K562 (cell line): Measurements from ENCODE around the gene VKORC1. TPM values are rescaled to one million over a fixed set of nuclear protein-coding genes. Genes with fewer than 3 reads are reported as not detected.

ENCODE experiments used
- ADNP ChIP-seq: fragments of 200-800 bp; sonication (Bioruptor generic); IDR thresholded peaks from 2 replicates; pipeline ENCODE4 v1.6.1; 2016; ENCODE audit warnings: missing genetic modification characterization, missing compliant biosample characterization
- BRF1 ChIP-seq: IDR thresholded peaks from 3 replicates; pipeline ENCODE4 v1.6.1; 2011; ENCODE audit warnings: borderline replicate concordance, mild to moderate bottlenecking; ENCODE audit not compliant: insufficient read length; ENCODE audit errors: extremely low read depth
- NCOA1 ChIP-seq: fragments of 450-650 bp; IDR thresholded peaks from 2 replicates; pipeline ENCODE4 v1.6.1; 2016; ENCODE audit warnings: low read depth
- PHTF2 ChIP-seq: fragments of 250-450 bp; sonication (Bioruptor Pico); IDR thresholded peaks from 2 replicates; pipeline ENCODE4 v1.5.0; 2021; ENCODE audit warnings: mild to moderate bottlenecking
- SIX5 ChIP-seq, 2 experiments: IDR thresholded peaks; 2 replicates each; pipeline ENCODE4 v1.6.1; 2011; ENCODE audit warnings: low read length in 2 of 2, borderline replicate concordance in 1 of 2, low read depth in 1 of 2, mild to moderate bottlenecking in 1 of 2, moderate library complexity in 1 of 2; ENCODE audit not compliant: insufficient read depth in 1 of 2
- polyA plus RNA-seq, 8 experiments: library from polyadenylated mRNA; depleted of rRNA in 4 of 8; stranded (reverse) in 5 of 8; unstranded in 3 of 8; fragments of >200 nt; fragmentation: Nextera tagmentation in 2 of 8; fragmentation: Illumina TruSeq in 1 of 8; extraction: Ambion mirVana in 2 of 8; extraction: Trizol in 1 of 8; gene quantifications; 2 replicates each; pipeline versions ENCODE4 v1.2.1 to v1.2.3, GENCODE V29; 2011 to 2014; ENCODE audit warnings: inconsistent platforms in 1 of 8, missing spikeins in 1 of 8
- total RNA-seq, 7 experiments: library from RNA; depleted of rRNA in 6 of 7; stranded (reverse); fragments of >200 nt in 6 of 7; fragmentation: Illumina TruSeq in 2 of 7; extraction: Trizol in 2 of 7; gene quantifications; 2 replicates each; pipeline versions ENCODE4 v1.2.1 to v1.2.3, GENCODE V29; 2011 to 2021; ENCODE audit warnings: low replicate concordance in 1 of 7
- TF ChIP-seq, protein P1 (sequence below), 2 experiments: fragments of 450-650 bp in 1 of 2; sonication (generic) in 1 of 2; formaldehyde crosslinking in 1 of 2; IDR thresholded peaks; 2 replicates each; pipeline versions ENCODE4 v1.7.1 to v1.9.0; 2016 to 2022; ENCODE audit warnings: inconsistent platforms in 1 of 2, mild to moderate bottlenecking in 1 of 2, missing genetic modification reagents in 1 of 2
- TF ChIP-seq, protein P2 (sequence below): fragments of 250-450 bp; sonication (Bioruptor Pico); IDR thresholded peaks from 2 replicates; pipeline ENCODE4 v1.5.0; 2021; ENCODE audit warnings: mild to moderate bottlenecking, moderate library complexity
- TF ChIP-seq, protein P3 (sequence below): fragments of 250-450 bp; sonication (Bioruptor Pico); IDR thresholded peaks from 2 replicates; pipeline ENCODE4 v1.5.0; 2021
- TF ChIP-seq, protein P4 (sequence below): fragments of 450-650 bp; IDR thresholded peaks from 2 replicates; pipeline ENCODE4 v1.6.1; 2016; ENCODE audit warnings: missing biosample characterization, missing genetic modification characterization

The VKORC1 gene
- total and polyA plus RNA-seq, 9 of the 15 experiments (the other 6 are each of a cell fraction or from before 2014, with no cell fraction given): 30.0 to 119 (median 62.1) TPM

DNA sequence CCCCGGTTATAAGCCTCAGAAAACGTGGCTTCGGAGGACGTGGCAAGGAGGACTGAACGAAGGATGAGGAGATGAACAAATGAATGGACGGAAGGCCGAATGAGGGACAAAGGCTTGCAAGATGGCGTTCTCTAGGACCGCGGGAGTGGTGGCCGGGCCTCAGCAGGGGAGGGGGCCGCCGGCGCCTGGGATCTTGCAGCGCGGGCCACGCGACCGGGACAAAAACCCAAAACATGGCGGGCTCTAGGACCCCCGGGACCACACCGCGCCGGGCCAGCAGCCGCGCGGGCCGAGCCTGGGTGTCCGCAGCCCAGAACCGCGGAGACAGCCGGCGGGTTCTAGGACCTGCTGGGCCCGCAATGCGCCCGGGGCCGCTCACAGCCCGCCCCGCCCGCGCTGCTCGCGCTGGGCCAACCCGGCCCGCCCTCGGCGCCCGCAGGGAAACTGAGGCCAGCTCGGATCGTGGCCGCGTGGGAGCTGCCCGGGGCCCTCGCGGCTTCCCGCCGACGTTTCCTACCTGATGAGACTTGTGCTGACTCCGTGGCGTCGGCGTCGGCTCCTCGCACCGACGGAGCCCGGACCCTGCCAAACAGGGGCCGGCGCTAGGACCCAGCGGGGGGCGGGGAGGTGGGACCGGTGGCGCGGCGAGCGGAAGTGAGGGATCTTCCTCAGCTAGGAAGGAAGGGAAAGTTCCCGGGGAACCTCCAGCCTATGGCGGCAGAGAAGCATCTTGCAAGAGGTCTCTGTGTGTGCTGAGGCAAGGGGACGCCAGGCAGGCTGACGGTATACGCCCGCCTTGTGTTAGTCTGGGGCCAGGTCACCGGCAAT lies 21.2 kb downstream of the VKORC1 start (continued):
- TF ChIP-seq, protein P1, sequence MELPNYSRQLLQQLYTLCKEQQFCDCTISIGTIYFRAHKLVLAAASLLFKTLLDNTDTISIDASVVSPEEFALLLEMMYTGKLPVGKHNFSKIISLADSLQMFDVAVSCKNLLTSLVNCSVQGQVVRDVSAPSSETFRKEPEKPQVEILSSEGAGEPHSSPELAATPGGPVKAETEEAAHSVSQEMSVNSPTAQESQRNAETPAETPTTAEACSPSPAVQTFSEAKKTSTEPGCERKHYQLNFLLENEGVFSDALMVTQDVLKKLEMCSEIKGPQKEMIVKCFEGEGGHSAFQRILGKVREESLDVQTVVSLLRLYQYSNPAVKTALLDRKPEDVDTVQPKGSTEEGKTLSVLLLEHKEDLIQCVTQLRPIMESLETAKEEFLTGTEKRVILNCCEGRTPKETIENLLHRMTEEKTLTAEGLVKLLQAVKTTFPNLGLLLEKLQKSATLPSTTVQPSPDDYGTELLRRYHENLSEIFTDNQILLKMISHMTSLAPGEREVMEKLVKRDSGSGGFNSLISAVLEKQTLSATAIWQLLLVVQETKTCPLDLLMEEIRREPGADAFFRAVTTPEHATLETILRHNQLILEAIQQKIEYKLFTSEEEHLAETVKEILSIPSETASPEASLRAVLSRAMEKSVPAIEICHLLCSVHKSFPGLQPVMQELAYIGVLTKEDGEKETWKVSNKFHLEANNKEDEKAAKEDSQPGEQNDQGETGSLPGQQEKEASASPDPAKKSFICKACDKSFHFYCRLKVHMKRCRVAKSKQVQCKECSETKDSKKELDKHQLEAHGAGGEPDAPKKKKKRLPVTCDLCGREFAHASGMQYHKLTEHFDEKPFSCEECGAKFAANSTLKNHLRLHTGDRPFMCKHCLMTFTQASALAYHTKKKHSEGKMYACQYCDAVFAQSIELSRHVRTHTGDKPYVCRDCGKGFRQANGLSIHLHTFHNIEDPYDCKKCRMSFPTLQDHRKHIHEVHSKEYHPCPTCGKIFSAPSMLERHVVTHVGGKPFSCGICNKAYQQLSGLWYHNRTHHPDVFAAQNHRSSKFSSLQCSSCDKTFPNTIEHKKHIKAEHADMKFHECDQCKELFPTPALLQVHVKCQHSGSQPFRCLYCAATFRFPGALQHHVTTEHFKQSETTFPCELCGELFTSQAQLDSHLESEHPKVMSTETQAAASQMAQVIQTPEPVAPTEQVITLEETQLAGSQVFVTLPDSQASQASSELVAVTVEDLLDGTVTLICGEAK (IDR thresholded peaks at IDR 0.05): no peak
- TF ChIP-seq, protein P1 (CRISPR knock-in tag; IDR thresholded peaks at IDR 0.05): no peak
- no peak for TF ChIP-seq BRF1
- no peak for TF ChIP-seq SIX5 (IDR thresholded peaks at IDR 0.05; ENCODE audit: borderline replicate concordance in 1 of 2, insufficient read depth in 1 of 2, low read depth in 1 of 2, low read length in 2 of 2)
- TF ChIP-seq ADNP (tag): no peak
- TF ChIP-seq, protein P2, sequence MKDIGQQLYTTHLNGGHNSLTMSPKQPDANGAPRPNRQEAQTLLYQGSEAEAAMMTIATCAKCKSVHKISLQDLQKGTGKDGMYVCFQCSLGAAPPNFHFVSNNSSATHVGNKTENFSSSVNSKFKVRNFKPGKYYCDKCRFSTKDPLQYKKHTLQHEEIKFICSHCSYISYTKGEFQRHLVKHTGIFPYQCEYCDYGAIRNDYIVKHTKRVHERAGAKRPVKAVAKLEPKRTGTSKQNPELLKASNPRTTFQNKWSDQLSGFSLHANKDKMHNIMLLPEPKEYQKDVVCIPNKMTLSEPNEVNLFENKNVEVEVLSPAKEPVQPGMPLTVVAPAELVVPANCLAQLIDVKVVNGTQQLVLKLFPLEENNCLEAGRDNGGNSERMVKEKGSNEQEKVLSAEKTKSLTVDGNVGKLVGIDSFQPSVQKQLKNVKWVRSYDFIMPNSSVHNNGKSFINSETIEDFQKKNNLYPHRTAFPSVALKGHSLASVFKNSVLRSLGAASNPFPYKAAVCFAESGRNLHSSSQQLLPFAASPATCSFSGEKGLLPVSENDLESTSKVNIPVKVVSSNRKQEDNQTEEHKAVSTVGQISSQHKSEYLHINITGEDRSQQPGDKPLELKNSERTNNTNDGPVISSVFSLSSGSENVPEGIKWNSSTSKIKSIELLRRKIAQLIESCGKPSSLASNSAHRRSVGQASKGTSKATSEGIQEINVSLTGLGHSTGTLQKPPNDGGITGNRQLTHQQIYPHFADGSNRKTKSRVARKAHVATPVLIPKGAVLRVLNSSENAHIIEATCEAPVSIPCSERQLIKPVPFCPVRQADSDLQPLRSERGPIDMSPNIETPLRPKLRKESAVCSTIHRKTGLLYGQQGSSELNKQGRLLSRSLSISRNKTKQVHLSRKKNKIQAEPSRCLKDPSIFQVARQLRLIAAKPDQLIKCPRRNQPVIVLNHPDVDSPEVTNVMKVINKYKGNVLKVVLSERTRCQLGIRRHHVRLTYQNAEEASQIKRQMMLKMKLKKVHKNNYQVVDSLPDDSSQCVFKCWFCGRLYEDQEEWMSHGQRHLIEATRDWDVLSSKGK (CRISPR knock-in tag): no peak
- TF ChIP-seq, protein P3, sequence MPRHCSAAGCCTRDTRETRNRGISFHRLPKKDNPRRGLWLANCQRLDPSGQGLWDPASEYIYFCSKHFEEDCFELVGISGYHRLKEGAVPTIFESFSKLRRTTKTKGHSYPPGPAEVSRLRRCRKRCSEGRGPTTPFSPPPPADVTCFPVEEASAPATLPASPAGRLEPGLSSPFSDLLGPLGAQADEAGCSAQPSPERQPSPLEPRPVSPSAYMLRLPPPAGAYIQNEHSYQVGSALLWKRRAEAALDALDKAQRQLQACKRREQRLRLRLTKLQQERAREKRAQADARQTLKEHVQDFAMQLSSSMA (CRISPR knock-in tag): peak; percentile 27; the same call in 1 of the 2 replicates
- no peak for TF ChIP-seq NCOA1
- no peak for TF ChIP-seq PHTF2 (CRISPR knock-in tag)
- TF ChIP-seq, protein P4, sequence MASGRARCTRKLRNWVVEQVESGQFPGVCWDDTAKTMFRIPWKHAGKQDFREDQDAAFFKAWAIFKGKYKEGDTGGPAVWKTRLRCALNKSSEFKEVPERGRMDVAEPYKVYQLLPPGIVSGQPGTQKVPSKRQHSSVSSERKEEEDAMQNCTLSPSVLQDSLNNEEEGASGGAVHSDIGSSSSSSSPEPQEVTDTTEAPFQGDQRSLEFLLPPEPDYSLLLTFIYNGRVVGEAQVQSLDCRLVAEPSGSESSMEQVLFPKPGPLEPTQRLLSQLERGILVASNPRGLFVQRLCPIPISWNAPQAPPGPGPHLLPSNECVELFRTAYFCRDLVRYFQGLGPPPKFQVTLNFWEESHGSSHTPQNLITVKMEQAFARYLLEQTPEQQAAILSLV (tag): no peak
